IMR-90 (cell line): ENCODE measurements around the gene GTF2F2.

ENCODE experiments used
- CTCF ChIP-seq: conservative IDR thresholded peaks from 2 replicates; pipeline ENCODE4 v1.5.1; 2012; ENCODE audit warnings: mild to moderate bottlenecking, low read depth, low read length, improper control_type of control experiment
- MAFK ChIP-seq: IDR thresholded peaks from 2 replicates; pipeline ENCODE4 v1.6.1; 2012; ENCODE audit warnings: low read depth, low read length, improper control_type of control experiment
- POLR2A ChIP-seq: IDR thresholded peaks from 2 replicates; pipeline ENCODE4 v1.6.1; 2012; ENCODE audit warnings: mild to moderate bottlenecking, low read depth, low read length
- TF ChIP-seq, protein P1 (sequence below): fragments of 150-350 bp; IDR thresholded peaks from 2 replicates; pipeline ENCODE4 v1.6.1; 2017; ENCODE audit warnings: mild to moderate bottlenecking, antibody characterized with exemption, low read length, low read depth

DNA sequence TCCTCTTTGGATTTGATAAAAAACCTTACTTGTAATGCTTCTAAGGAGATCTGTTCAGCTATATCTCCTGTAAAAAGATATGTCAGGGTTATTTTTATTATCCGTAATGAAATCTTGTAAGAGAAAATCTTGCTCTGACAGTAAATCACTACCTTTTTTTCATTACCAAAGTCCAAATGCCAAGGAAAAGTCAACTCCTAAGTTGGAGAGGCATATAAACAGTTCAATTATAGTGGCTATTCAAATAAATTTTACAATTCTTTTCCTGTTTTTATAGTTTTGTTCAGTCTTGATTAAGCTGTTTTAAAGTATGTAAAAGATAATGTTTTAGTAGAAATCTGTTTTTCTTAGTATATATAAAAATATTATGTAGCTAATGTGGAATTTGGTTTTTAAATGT, 71.6 kb downstream of the GTF2F2 start:
- TF ChIP-seq, protein P1, sequence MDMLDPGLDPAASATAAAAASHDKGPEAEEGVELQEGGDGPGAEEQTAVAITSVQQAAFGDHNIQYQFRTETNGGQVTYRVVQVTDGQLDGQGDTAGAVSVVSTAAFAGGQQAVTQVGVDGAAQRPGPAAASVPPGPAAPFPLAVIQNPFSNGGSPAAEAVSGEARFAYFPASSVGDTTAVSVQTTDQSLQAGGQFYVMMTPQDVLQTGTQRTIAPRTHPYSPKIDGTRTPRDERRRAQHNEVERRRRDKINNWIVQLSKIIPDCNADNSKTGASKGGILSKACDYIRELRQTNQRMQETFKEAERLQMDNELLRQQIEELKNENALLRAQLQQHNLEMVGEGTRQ, result no peak
- TF ChIP-seq MAFK, result no peak
- no peak for TF ChIP-seq CTCF
- no peak for TF ChIP-seq POLR2A
